ENCODE data around the gene PSMB4. TPM values are rescaled to one million over a fixed set of nuclear protein-coding genes. Genes with fewer than 3 reads are reported as not detected.
"Not testable (repeated sequence)": the region's sequence is repeated elsewhere in the genome, so short reads cannot be mapped to it uniquely, and the experiment has no call there.

PSMB4 gene
- total and polyA plus RNA-seq, 4 donors: 123 to 452 (median 310) TPM

- H3K9ac ChIP-seq (ENCODE audit: insufficient read depth in 1 of 2, low read length in 2 of 2): no peak overlapping the region
- ATAC-seq (ENCODE audit: insufficient read depth, low FRiP score) (no peak), DNase-seq (no peak)
- H3K27ac ChIP-seq (ENCODE audit: low read depth in 1 of 2, low read length in 1 of 2): no peak overlapping the region
- WGBS, 2 donors: 84 to 94% methylated on average over 3 of the region's 3 CpGs
- H3K9me3 ChIP-seq (ENCODE audit: control insufficient read depth in 4 of 4, insufficient read depth in 3 of 4, low read length in 3 of 4): no peaks in the 10 kb centered on the region
- no peaks in the 10 kb centered on the region for H3K4me1 ChIP-seq (ENCODE audit: control insufficient read depth in 5 of 5, insufficient read depth in 5 of 5, low read length in 5 of 5)
- TF ChIP-seq, protein P1, sequence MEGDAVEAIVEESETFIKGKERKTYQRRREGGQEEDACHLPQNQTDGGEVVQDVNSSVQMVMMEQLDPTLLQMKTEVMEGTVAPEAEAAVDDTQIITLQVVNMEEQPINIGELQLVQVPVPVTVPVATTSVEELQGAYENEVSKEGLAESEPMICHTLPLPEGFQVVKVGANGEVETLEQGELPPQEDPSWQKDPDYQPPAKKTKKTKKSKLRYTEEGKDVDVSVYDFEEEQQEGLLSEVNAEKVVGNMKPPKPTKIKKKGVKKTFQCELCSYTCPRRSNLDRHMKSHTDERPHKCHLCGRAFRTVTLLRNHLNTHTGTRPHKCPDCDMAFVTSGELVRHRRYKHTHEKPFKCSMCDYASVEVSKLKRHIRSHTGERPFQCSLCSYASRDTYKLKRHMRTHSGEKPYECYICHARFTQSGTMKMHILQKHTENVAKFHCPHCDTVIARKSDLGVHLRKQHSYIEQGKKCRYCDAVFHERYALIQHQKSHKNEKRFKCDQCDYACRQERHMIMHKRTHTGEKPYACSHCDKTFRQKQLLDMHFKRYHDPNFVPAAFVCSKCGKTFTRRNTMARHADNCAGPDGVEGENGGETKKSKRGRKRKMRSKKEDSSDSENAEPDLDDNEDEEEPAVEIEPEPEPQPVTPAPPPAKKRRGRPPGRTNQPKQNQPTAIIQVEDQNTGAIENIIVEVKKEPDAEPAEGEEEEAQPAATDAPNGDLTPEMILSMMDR (IDR thresholded peaks at IDR 0.05; ENCODE audit: control extremely low read depth, extremely low read depth): no peak
- H3K27me3 ChIP-seq (ENCODE audit: control insufficient read depth in 3 of 3, insufficient read depth in 3 of 3, low read length in 2 of 3): no peaks in the 10 kb centered on the region
- no peaks in the 10 kb centered on the region for H3K36me3 ChIP-seq (ENCODE audit: control insufficient read depth in 4 of 4, insufficient read depth in 4 of 4, low read length in 4 of 4)
- H3K4me3 ChIP-seq: no peak overlapping the region
These were observed 8.3 kb upstream of the PSMB4 start for GRCh38 chr1:151391079-151391563.

DNA sequence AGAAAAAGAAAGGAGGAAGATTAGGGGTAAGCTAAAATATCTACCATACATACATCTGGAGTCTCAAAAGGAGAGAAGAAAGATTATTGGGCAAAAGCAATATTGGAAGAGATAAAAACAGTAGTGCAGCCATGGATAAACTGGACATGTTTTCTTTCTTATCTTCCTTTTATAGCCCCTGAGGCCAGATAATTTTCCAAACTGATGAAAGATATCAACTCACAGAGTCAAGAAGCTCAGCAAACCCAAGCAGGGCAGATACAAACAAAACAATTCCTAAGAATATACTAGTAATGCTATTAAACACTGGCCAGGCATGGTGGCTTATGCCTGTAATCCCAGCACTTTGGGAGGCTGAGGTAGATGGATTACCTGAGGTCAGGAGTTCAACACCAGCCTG, 5.8 kb upstream of the PSMB4 start:
- H3K4me3 ChIP-seq: no peak overlapping the region
- H3K4me1 ChIP-seq (ENCODE audit: control insufficient read depth in 5 of 5, insufficient read depth in 5 of 5, low read length in 5 of 5): no peaks in the 10 kb centered on the region
- DNase-seq (no peak), ATAC-seq (ENCODE audit: insufficient read depth, low FRiP score) (no peak)
- TF ChIP-seq, protein P1 (IDR thresholded peaks at IDR 0.05; ENCODE audit: control extremely low read depth, extremely low read depth): no peak
- no peak overlapping the region for H3K9ac ChIP-seq (ENCODE audit: insufficient read depth in 1 of 2, low read length in 2 of 2)
- H3K27ac ChIP-seq (ENCODE audit: low read depth in 1 of 2, low read length in 1 of 2): no peak overlapping the region
- H3K9me3 ChIP-seq (ENCODE audit: control insufficient read depth in 4 of 4, insufficient read depth in 3 of 4, low read length in 3 of 4): no peaks in the 10 kb centered on the region
- H3K36me3 ChIP-seq (ENCODE audit: control insufficient read depth in 4 of 4, insufficient read depth in 4 of 4, low read length in 4 of 4): no peaks in the 10 kb centered on the region
- no peaks in the 10 kb centered on the region for H3K27me3 ChIP-seq (ENCODE audit: control insufficient read depth in 3 of 3, insufficient read depth in 3 of 3, low read length in 2 of 3)

DNA sequence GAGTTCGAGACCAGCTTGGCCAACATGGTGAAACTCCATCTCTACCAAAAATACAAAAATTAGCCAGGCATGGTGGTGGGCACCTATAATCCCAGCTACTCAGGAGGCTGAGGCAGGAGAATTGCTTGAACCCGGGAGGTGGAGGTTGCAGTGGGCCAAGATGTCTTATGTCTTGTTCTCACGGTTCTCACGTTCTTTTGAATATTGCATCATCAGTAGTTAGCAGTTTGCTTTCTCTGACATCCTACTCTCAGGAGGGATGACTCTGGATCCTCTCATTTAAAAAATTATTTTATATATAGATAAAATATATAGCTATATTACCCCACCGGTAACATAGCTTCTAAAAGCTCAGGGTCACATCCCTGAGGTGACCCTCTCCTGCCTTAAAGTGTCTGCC, 3.1 kb upstream of the PSMB4 start:
- DNase-seq; ATAC-seq (ENCODE audit: insufficient read depth, low FRiP score); H3K4me3 ChIP-seq; H3K27me3 ChIP-seq (ENCODE audit: control insufficient read depth in 3 of 3, insufficient read depth in 3 of 3, low read length in 2 of 3); H3K9ac ChIP-seq (ENCODE audit: insufficient read depth in 1 of 2, low read length in 2 of 2); H3K9me3 ChIP-seq (ENCODE audit: control insufficient read depth in 4 of 4, insufficient read depth in 3 of 4, low read length in 3 of 4); H3K27ac ChIP-seq (ENCODE audit: low read depth in 1 of 2, low read length in 1 of 2): not testable (repeated sequence)
- Histone ChIP-seq H3K4me1 (ENCODE audit: control insufficient read depth in 5 of 5, insufficient read depth in 5 of 5, low read length in 5 of 5) (peaks cover 3 to 11% (median 5%) of the 10 kb centered on the region in 5 donors), H3K36me3 (ENCODE audit: control insufficient read depth in 4 of 4, insufficient read depth in 4 of 4, low read length in 4 of 4) (peaks cover 0 to 12% (median 8%) of the 10 kb centered on the region in 4 donors)
- WGBS, 2 donors: 75 to 82% methylated on average over 5 of the region's 5 CpGs

GRCh38 chr1:151401125-151401788, 1.9 kb downstream of the PSMB4 start:
- no peak for ATAC-seq (ENCODE audit: insufficient read depth, low FRiP score)
- Histone ChIP-seq H3K9me3 (ENCODE audit: control insufficient read depth in 4 of 4, insufficient read depth in 3 of 4, low read length in 3 of 4) (no peaks in the 10 kb centered on the region), H3K27ac (ENCODE audit: low read depth in 1 of 2, low read length in 1 of 2) (no peak overlapping the region), H3K4me1 (ENCODE audit: control insufficient read depth in 5 of 5, insufficient read depth in 5 of 5, low read length in 5 of 5) (peaks cover 3 to 11% (median 5%) of the 10 kb centered on the region in 5 donors), H3K9ac (ENCODE audit: insufficient read depth in 1 of 2, low read length in 2 of 2) (no peak overlapping the region), H3K4me3 (no peak overlapping the region), H3K36me3 (ENCODE audit: control insufficient read depth in 4 of 4, insufficient read depth in 4 of 4, low read length in 4 of 4) (peaks cover 20 to 44% (median 35%) of the 10 kb centered on the region in 4 donors), H3K27me3 (ENCODE audit: control insufficient read depth in 3 of 3, insufficient read depth in 3 of 3, low read length in 2 of 3) (no peaks in the 10 kb centered on the region)
- DNase-seq: no peak
- TF ChIP-seq, protein P1 (IDR thresholded peaks at IDR 0.05; ENCODE audit: control extremely low read depth, extremely low read depth): no peak
- 94 to 95% methylated on average over 13 of the region's 13 CpGs for WGBS, 2 donors
